Lower leg skin (tissue), 4 donors: ENCODE results near the gene KLK8. TPM values are rescaled to one million over a fixed set of nuclear protein-coding genes. Genes with fewer than 3 reads are reported as not detected.

Experiments used
- DNase-seq, 2 donors: peaks; one replicate each; pipeline ENCODE4 v3.0.0-alpha.2; 2019; ENCODE audit warnings: low spot score in 2 of 2
- H3K4me3 ChIP-seq: fragments of 200-600 bp; sonication (generic); 2 replicates; pipeline ENCODE4 v1.5.1; 2017; ENCODE audit warnings: mild to moderate bottlenecking, low read depth; ENCODE audit not compliant: poor library complexity, severe bottlenecking
- POLR2A ChIP-seq, 2 donors: fragments of 450-650 bp; IDR thresholded peaks; one replicate each; pipeline ENCODE4 v1.6.1; 2016 to 2017; ENCODE audit warnings: antibody characterized with exemption in 2 of 2, mild to moderate bottlenecking in 1 of 2, moderate library complexity in 1 of 2
- WGBS, 2 donors: methylation state at CpG; one replicate each; pipeline ENCODE4 v1.1.5; 2018; 5-methylcytosine and 5-hydroxymethylcytosine counted together
- intact Hi-C: fragments of 100-400 bp; cut with DNase I; formaldehyde crosslinking; loops from one replicate; pipeline ENCODE4 v1.15.0; 2023; ENCODE audit warnings: low total_unique reads
- total RNA-seq, 4 donors: library from RNA; depleted of rRNA; stranded (reverse); fragments of >200 nt; gene quantifications; one replicate each; pipeline ENCODE4 v1.1.0, GENCODE V29; 2016
- TF ChIP-seq, protein P1 (sequence below), 3 donors: fragments of 450-650 bp; IDR thresholded peaks; one replicate each; pipeline ENCODE4 v1.5.1; 2016; ENCODE audit warnings: antibody characterized with exemption in 3 of 3, mild to moderate bottlenecking in 3 of 3, moderate library complexity in 2 of 3

Gene KLK8
- total RNA-seq, 4 donors from 2014 or later = 67.1 to 117 (median 106) TPM

DNA sequence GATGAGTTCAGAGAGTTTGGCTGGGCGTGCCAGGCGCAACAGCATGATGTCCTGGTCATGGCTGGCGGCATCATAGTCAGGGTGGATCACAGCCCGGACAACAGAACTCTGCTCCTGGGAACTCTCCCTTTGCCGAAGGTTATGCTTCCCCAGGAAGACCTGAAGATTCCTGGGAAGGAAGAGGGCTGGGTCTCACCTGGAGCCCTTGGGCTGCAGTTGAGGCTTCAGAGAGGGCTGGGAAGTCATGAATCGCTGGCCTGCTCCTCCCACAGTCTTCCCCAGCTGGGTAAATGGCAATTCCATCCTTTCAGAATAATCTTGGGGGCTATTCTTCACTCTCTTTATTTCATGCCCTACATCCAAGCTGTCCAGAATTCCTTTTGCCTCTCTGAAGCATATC lies 38.0 kb downstream of the KLK8 start:
- intact Hi-C loops = no loop called here
- 86 to 90% methylated on average over 6 of the region's 6 CpGs for WGBS, 2 donors
- H3K4me3 ChIP-seq = no peak overlapping the region
- no peak for TF ChIP-seq POLR2A (IDR thresholded peaks at IDR 0.05)
- TF ChIP-seq, protein P1, sequence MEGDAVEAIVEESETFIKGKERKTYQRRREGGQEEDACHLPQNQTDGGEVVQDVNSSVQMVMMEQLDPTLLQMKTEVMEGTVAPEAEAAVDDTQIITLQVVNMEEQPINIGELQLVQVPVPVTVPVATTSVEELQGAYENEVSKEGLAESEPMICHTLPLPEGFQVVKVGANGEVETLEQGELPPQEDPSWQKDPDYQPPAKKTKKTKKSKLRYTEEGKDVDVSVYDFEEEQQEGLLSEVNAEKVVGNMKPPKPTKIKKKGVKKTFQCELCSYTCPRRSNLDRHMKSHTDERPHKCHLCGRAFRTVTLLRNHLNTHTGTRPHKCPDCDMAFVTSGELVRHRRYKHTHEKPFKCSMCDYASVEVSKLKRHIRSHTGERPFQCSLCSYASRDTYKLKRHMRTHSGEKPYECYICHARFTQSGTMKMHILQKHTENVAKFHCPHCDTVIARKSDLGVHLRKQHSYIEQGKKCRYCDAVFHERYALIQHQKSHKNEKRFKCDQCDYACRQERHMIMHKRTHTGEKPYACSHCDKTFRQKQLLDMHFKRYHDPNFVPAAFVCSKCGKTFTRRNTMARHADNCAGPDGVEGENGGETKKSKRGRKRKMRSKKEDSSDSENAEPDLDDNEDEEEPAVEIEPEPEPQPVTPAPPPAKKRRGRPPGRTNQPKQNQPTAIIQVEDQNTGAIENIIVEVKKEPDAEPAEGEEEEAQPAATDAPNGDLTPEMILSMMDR (IDR thresholded peaks at IDR 0.05) = no peak
- DNase-seq = no peak

DNA sequence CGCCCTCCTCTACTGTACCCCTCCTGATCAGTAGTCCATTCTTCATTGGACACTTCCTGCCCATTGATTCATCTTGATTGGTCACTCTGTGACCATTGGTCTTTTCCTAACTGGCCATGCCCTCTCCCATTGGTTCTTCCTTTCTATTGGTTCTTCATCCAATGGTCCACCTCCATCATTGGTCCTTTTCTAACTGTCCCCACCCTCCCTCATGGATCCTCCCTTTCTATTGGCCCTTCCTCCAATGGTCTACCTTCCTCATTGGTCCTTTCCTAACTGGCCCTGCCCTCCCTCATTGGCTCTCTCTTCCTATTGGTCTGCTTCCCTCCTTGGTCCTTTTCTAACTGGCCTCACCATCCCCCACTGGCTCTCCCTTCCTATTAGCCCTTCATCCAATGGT lies 39.2 kb downstream of the KLK8 start:
- H3K4me3 ChIP-seq = no peak overlapping the region
- intact Hi-C loops = no loop called here
- WGBS, 2 donors = 89 to 95% methylated on average over 1 of the region's 1 CpG
- TF ChIP-seq POLR2A (IDR thresholded peaks at IDR 0.05) = no peak
- DNase-seq = no peak

DNA sequence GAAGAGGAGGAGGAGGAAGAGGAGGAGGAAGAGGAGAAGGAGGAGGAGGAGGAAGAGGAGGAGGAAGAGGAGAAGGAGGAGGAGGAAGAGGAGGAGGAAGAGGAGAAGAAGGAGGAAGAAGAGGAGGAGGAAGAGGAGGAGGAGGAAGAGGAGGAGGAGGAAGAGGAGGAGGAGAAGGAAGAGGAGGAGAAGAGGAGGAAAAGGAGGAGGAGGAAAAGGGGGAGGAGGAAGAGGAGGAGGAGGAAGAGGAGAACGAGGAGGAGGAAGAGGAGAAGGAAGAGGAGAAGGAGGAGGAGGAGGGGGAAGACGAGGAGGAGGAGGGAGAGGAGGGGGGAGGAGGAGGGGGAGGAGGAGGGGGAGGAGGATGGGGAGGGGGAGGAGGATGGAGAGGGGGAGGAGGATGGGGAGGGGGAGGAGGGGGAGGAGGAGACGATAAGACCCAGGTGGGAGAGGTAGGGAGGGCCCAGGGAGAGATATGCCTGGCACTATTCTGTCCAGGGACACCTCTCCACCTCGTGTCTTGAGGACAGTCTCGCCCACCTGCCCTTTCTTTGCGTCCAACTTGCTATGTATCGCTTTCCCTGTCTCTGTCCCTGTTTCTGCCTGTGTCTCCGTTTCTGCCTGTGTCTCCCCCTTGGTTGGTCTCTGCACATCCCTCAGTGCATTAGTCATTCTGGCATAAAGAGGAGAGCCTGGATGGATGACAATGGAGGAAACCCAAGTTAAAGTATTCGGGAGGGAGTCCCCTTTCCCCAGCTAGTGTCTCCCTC lies 41.5 kb downstream of the KLK8 start:
- intact Hi-C loops = no loop called here
- WGBS, 2 donors = 34 to 43% methylated on average over 9 of the region's 9 CpGs
- no peak for DNase-seq
- no peak overlapping the region for H3K4me3 ChIP-seq
- TF ChIP-seq, protein P1 (IDR thresholded peaks at IDR 0.05) = no peak
- TF ChIP-seq POLR2A (IDR thresholded peaks at IDR 0.05) = no peak

DNA sequence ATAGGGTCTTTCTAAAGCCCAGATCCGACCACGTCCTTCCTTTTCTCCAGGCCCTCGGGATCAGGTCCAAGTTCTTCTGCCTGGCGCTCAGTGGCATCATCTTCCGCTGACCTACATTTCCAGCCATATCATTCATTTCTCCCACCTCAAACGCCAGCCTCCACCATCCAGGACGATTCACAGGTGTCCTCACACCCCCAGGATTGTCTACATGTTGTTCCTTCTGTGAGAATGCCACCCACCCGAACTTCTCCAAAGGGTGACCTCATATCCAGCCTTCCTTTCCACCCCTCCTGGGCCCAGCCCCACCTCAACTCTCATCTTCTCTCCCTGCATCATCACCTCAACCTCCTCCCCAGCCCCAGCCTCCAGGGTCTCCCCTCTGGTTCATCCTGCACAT lies 43.8 kb downstream of the KLK8 start:
- intact Hi-C loops = no loop called here
- H3K4me3 ChIP-seq = no peak overlapping the region
- TF ChIP-seq POLR2A (IDR thresholded peaks at IDR 0.05) = no peak
- TF ChIP-seq, protein P1 (IDR thresholded peaks at IDR 0.05) = no peak
- WGBS, 2 donors = 73 to 76% methylated on average over 8 of the region's 8 CpGs
- DNase-seq = no peak

DNA sequence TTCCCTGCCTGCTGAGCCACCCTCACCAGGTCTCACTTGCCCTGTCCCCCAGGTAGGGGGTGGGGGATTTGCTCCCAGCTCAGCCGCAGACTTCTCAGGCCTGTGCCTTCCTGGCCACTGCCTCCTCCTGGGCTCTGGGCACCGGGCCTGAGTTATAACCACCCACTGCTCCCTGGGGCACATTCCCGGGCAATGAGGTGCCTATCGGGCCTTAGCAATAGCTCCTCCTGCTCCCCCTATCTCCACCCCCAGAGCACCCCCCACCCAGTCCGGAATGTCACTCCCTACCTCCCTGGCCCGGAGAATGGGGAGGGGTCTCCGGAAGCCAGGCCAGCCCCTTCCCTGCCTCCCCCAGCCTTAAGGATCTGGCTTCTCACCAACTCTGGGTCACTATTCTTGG lies 48.5 kb downstream of the KLK8 start, which contains the start of gene KLK5:
Gene KLK5, minus strand, starts transcription at position 129 of the 400 bp plus-strand sequence. CDS start 381 bp downstream, outside the sequence.
- no peak within 1 kb of the TSS for H3K4me3 ChIP-seq
- whole genome bisulfite sequencing, 2 donors = 5 to 11% methylated on average over 6 to 7 of the region's 7 CpGs
- TF ChIP-seq POLR2A (IDR thresholded peaks at IDR 0.05) = no peak
- TF ChIP-seq, protein P1 (IDR thresholded peaks at IDR 0.05) = no peak
- DNase-seq = no peak
- intact Hi-C loops = no loop called here

DNA sequence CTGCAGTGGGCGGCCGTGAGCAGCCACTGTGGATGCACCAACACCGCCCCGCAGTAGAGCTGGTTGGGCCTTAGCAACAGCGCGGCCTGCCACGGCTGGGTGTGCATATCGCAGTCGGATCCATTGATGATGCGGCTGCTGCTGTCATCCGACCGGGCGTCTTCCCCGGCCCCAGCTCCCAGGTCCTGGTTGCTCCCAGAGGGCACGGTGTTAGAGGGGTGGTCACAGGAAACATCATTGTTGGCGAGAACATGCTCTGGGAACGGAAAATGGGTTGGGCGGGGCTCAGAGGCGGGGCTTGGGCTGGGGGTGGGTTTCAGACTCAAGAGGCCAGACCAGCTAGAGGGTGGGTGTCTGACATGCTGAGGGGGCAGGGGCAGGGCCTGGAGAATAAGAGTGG lies 51.5 kb downstream of the KLK8 start:
- DNase-seq = no peak
- 67 to 69% methylated on average over 19 of the region's 19 CpGs for WGBS, 2 donors

More for the DNA sequence above, 51.5 kb downstream of the KLK8 start:
- intact Hi-C loops = no loop called here
- TF ChIP-seq, protein P1 (IDR thresholded peaks at IDR 0.05) = no peak
- no peak for TF ChIP-seq POLR2A (IDR thresholded peaks at IDR 0.05)
- H3K4me3 ChIP-seq = no peak overlapping the region
